Loucy (cell line): Measurements from ENCODE around the gene BPIFA1.

Experiments used
- CTCF ChIP-seq: fragments of 200-600 bp; sonication (generic); conservative IDR thresholded peaks from 2 replicates; pipeline ENCODE4 v1.5.1; 2014; ENCODE audit warnings: mild to moderate bottlenecking, antibody characterized with exemption, low read length
- EZH2phosphoT487 ChIP-seq: fragments of 200-600 bp; IDR thresholded peaks from 2 replicates; pipeline ENCODE4 v1.6.1; 2018; ENCODE audit warnings: antibody characterized with exemption, mild to moderate bottlenecking, moderate library complexity, borderline replicate concordance

GRCh38 chr20:33275871-33276270 lies 40.1 kb downstream of the BPIFA1 start:
- no peak for TF ChIP-seq CTCF
- TF ChIP-seq EZH2phosphoT487: no peak
